ENCODE measurements around the gene UNK. TPM values are rescaled to one million over a fixed set of nuclear protein-coding genes. Genes with fewer than 3 reads are reported as not detected.

Gene UNK
- total and polyA plus RNA-seq, 9 of the 15 experiments (the other 6 are each of a cell fraction or from before 2014, with no cell fraction given) = 12.8 to 38.6 (median 24.8) TPM

DNA sequence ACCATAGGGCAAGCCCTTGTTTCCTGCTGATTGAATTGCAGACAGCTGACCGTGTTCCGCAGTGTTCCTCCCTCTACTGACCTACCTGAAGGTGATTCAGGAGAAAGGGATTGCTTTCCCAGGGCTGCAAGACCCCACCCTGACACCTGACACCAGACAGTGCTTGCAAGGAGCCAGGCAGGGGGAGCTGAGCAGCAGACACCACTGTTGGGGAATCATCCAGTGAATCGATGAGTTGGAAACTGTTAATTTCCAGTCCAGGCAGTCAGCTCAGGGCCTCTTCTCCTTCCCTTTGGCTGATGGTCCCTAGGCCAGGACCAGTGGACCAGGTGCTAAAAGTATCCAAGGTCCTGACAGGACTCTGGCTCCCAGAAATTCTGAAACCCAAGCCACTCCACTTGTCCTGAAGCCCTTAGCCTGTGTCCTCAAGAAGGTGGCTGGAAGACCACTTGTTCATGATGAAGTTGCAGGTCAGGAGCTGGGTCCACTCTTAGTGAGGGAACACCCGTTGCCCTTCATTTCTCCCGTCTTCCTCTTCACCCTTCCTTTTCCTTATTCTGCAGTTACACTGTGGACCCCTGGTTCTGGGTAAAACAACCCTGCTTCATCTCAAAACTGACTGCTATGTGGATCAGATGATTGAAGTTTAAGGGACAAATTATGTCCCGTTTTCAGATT, 9.5 kb upstream of the UNK start (continued):
- TF ChIP-seq, protein P1, sequence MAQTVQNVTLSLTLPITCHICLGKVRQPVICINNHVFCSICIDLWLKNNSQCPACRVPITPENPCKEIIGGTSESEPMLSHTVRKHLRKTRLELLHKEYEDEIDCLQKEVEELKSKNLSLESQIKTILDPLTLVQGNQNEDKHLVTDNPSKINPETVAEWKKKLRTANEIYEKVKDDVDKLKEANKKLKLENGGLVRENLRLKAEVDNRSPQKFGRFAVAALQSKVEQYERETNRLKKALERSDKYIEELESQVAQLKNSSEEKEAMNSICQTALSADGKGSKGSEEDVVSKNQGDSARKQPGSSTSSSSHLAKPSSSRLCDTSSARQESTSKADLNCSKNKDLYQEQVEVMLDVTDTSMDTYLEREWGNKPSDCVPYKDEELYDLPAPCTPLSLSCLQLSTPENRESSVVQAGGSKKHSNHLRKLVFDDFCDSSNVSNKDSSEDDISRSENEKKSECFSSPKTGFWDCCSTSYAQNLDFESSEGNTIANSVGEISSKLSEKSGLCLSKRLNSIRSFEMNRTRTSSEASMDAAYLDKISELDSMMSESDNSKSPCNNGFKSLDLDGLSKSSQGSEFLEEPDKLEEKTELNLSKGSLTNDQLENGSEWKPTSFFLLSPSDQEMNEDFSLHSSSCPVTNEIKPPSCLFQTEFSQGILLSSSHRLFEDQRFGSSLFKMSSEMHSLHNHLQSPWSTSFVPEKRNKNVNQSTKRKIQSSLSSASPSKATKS (CRISPR knock-in tag; IDR thresholded peaks at IDR 0.05) = no peak
- TF ChIP-seq FOXO4 (CRISPR knock-in tag; IDR thresholded peaks at IDR 0.05) (peak; percentile 73; the same call in 1 of the 2 replicates), MAZ (CRISPR knock-in tag; conservative IDR thresholded peaks at IDR 0.05 in 1 of 2, IDR thresholded peaks at IDR 0.05 in 1 of 2) (no peak), CHD7 (IDR thresholded peaks at IDR 0.05; ENCODE audit: low read depth, low read length) (no peak), BRD9 (IDR thresholded peaks at IDR 0.05; ENCODE audit: low read depth, partially characterized antibody) (no peak), ZNF165 (CRISPR knock-in tag; IDR thresholded peaks at IDR 0.05; ENCODE audit: borderline replicate concordance) (no peak), BRF1 (IDR thresholded peaks at IDR 0.05; ENCODE audit: borderline replicate concordance, extremely low read depth, insufficient read length) (no peak), ZNF121 (CRISPR knock-in tag; conservative IDR thresholded peaks at IDR 0.05) (no peak), BCOR (IDR thresholded peaks at IDR 0.05) (no peak), USF1 (CRISPR knock-in tag; IDR thresholded peaks at IDR 0.05) (no peak), BRD4 (IDR thresholded peaks at IDR 0.05) (no peak)
